ENCODE measurements around the gene LHB.

Gene LHB

DNA sequence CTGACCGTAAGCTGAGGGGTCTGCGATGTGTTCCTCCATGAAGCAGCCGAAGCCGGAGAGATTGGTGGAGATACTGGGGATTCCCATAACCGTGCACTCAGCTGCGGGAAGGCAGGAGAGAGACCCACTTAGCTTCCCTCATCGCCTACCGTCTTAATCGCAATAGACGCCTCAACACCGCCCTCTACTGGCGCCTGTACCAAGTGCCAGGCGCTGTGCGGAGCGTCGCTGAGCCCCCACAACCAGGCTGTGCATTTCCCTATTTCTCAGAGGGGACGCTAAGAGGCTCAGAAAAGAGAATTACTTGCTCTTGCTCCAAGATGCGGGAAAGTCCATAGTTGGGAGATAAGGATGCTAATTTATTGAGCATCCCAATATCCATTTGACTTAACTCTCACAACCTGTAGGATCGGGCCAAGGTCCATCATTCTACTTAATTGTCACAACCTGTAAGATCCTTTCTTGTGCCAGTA, 45.9 kb downstream of the LHB start:
- DNase-seq, result peak; percentile 94

DNA sequence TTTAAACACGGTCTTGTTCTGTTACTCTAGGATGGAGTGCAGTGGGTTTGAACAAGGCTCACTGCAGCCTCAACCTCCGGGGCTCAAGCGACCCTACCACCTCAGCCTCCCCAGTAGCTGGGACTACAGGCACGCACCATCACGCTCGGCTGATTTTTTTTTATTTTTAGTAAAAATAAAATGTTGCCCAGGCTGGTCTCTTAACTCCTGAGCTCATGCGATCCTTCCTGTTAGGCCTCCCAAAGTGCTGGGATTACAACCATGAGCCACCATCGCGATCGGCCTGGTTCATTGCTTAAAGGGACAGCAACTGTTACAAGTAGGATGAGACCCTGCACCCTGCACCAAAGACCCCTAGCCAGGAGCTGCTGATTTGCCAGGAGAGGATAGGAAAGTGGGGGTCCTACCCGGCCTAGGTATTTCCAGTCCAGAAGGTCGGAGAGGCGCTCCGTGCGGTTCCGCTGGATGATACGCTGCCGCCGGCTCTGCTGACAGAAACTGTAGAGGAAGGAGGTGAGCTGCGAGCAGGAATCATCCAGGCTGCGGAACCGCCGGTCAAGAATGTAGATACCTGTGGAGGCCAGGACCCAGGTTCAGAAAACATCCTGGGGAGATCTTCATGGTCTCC, 46.6 kb downstream of the LHB start:
- no peak for DNase-seq

DNA sequence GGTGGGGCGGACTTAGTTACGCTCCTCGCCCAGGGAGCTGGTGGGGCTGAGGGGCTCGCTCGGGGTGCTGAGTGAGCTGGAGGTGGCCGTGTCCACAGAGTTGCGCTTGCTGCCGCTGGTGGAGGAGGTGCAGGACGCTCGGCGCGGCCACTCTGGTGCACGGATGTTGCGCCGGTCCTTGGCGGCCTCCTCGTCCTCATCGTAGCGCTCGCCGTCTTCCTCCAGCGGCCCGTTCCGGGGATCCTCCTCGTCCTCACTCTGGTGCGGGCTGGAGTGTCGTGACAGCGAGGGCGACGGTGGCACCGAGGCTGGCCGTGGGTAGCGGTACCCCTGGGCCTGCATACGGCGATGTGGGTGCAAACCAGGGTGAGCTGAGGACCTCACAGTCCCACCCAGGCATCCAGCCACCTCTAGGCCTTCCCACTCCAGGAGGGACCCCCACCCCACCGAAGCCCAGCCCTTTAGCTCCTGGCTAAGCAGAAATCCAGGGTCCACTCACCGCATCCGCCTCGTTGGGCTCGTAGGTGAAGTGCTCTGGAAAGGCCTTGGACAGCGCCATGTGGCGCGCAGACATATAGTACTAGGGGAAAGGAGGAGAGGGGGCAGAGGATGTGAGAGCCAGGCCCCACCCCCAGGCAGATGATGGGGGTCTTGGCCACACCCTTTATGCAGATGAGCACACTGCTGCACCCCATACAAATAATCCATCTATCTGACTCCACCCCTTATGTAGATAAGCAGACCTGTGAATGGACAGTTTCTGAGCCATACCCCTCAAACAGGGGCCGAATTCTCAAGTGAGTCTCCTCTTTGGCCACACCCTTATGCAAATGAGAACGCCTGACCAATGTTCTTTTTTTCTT, 47.4 kb downstream of the LHB start:
- no peak for DNase-seq

DNA sequence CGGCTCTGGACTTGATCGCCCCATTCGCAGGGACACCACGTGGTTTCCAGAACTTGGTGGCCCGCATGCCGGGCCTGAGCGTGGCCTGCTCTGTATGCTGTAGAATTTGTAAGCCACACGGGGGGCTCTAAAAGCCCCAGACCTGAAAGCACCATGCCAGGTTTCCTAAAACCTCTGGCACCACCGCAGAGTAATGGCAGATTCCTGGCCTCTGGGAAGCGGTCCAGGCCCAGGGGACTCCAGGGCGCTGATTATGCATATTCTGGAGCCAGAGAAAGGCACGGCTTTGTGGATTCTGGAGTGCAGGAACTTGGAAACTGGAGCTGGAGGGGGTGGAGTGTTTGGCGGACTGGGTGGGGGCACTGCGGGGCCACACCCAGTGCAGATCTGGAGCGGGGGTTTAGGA, 48.1 kb downstream of the LHB start:
- no peak for DNase-seq

DNA sequence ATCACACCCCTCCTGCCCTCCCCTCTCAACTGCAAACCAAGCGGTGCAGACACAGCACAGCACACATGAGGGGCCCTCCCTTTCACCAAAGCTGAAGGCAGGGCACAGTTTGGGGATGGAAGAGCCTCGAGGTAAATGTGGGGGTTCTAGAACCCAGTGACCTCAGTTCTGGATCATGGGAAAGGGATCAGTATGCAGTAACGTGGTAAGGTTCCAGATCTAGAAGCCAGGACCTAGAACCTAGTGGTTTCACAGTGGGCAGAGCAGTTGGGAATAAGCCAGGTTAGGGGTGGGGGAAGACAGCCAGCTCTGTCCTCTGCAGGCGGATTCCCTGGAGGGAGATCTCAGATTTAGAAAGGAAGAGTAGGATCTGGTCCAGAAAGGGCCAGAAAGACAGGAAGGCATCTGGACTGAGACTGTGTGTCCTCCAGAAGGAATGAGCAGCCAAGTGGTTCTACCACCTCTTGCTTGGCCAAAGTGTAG, 48.7 kb downstream of the LHB start:
- DNase-seq, result no peak

DNA sequence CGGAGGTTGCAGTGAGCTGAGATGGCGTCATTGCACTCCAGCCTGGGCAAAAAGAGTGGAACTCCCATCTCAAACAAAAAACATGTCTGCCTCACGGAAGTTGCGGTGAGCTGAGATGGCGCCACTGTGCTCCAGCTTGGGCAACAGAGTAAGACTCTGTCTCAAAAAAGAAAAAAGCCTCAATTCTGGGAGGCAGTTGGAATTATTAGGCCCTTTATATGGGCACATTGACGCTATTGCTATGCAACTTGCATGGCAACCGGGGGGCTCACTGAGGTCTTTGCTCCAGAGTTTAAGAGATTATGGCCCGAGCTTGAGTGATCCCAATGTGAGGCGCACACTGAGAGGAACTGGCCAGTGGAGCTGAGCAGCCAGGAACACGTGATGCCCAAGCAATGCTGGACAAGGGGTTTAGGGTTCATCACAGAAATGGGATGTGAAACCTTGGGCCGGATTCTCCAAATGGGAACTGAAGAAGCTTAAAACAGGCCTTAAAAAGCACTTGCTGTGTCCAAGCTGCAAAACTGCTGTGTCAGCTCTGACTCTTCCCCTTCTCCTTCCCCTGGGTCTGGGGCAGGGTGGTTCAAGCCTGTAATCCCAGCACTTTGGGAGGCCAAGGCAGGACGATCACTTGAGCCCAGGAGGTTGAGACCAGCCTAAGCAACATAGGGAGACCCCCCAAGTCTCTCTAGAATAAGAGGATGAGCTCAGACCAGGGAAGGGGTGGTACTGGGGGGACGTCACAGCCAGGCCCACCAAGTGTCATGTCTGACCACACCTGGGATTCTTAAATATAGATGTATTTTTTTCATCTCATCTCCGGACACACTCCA, 49.3 kb downstream of the LHB start:
- peak; percentile 97 for DNase-seq

DNA sequence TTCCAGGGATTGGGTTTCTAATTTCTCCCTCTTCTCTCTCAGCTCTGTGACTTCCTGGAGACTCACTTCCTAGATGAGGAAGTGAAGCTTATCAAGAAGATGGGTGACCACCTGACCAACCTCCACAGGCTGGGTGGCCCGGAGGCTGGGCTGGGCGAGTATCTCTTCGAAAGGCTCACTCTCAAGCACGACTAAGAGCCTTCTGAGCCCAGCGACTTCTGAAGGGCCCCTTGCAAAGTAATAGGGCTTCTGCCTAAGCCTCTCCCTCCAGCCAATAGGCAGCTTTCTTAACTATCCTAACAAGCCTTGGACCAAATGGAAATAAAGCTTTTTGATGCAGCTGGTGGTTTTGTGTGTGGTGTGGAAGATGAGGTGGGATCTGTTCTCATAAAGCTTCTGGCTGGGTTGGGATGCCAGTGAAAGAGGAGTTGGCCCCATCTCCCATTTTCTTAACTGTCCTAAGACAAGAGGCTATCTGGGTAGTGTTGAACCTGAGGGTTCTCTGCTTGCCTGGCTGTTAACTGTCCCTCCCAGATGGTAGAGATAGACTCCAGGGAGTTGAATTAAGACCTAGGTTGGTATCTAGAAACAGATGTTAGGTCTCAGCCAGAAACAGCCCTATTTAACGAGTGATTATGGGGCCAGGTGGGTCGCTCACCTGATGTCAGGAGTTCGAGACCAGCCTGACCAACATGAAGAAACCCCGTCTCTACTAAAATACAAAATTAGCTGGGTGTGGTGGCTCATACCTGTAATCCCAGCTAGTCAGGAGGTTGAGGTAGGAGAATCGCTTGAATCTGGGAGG, 50.1 kb downstream of the LHB start:
- peak; percentile 59 for DNase-seq
